NCI-H345 treated with DMSO at 0.1 percent for 48 hours (cell line): ENCODE results near the gene ILK.

Experiments used
- DNase-seq: peaks from one replicate; lab custom pipeline; 2025; ENCODE audit not compliant: unreplicated experiment; lab: John Stamatoyannopoulos, UW

ILK gene

GRCh38 chr11:6604790-6605189, 1.2 kb downstream of the ILK start:
- DNase-seq = no peak

GRCh38 chr11:6606471-6607189, 3.1 kb downstream of the ILK start:
- no peak for DNase-seq

- DNase-seq = no peak
These were observed 3.7 kb downstream of the ILK start for GRCh38 chr11:6607190-6607795.

GRCh38 chr11:6608011-6608410, 4.4 kb downstream of the ILK start:
- DNase-seq = no peak

GRCh38 chr11:6608726-6609501, 5.3 kb downstream of the ILK start:
- no peak for DNase-seq

- DNase-seq = no peak
These were observed 6.0 kb downstream of the ILK start for GRCh38 chr11:6609502-6610015.

- no peak for DNase-seq
These were observed 7.0 kb downstream of the ILK start for GRCh38 chr11:6610591-6610990.

GRCh38 chr11:6611092-6611962, 7.8 kb downstream of the ILK start:
- DNase-seq = no peak

- DNase-seq = no peak
These were observed 8.3 kb downstream of the ILK start for GRCh38 chr11:6611963-6612212.

GRCh38 chr11:6612213-6613041, 8.9 kb downstream of the ILK start, which contains the start of gene TAF10:
Gene TAF10 (minus strand): TSS chr11:6612216. CDS start chr11:6612189, 27 bp downstream.
- DNase-seq = peak; percentile 84

GRCh38 chr11:6613496-6613895, 9.9 kb downstream of the ILK start:
- DNase-seq = no peak

GRCh38 chr11:6614446-6614845, 10.9 kb downstream of the ILK start:
- no peak for DNase-seq

GRCh38 chr11:6615046-6615445, 11.5 kb downstream of the ILK start:
- no peak for DNase-seq

- DNase-seq = no peak
These were observed 12.5 kb downstream of the ILK start for GRCh38 chr11:6615882-6616585.

- DNase-seq = no peak
These were observed 13.1 kb downstream of the ILK start for GRCh38 chr11:6616596-6617250.

GRCh38 chr11:6617315-6617781, 13.8 kb downstream of the ILK start:
- no peak for DNase-seq

GRCh38 chr11:6618117-6619003, 14.8 kb downstream of the ILK start:
- no peak for DNase-seq
